ENCODE results near the gene LCT.
"Not testable (repeated sequence)": the region's sequence is repeated elsewhere in the genome, so short reads cannot be mapped to it uniquely, and the experiment has no call there.

The LCT gene

GRCh38 chr2:135796606-135797005, 40.4 kb downstream of the LCT start:
- DNase-seq: no peak

GRCh38 chr2:135795641-135796040, 41.3 kb downstream of the LCT start:
- not testable (repeated sequence) for DNase-seq

GRCh38 chr2:135792401-135793150, 44.4 kb downstream of the LCT start:
- no peak for DNase-seq

DNA sequence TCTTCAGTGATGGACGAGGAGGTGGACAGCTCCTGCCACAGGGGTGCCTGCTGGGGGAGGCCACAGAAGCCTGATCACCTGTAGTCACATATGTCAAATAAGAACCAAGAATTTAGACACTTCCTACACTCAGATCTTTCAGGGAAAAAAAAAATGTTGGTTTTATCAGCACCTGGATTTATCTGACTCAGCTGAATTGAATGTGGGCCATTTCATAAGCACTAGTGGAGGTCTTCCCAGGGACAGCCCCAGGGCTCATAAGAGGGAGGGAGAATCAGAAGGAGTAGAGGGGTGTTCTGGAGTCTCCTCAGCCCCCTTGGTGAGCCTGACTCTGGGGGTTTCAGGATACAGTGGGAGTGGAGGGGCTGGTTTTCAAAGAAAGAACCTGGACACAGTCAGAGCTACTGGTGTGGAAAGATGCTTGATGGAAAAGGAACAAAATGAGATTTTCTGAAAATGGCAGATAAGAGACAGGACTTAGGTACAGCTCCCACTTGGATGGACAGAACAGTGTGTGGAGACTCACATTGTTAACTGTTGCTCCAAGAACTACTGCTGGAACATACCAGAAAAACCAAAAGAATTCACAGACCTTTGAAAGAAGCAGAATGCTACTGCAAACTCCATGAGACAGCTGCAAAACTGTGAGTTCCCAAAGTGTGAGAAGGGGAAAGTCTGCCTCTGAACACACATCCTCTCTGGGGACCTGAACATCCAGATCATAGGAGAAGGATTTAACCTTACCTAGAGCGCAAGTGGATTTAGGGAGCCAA, 45.4 kb downstream of the LCT start:
- DNase-seq: no peak

GRCh38 chr2:135790423-135790822, 46.6 kb downstream of the LCT start:
- DNase-seq: no peak

GRCh38 chr2:135786823-135787222, 50.2 kb downstream of the LCT start:
- no peak for DNase-seq

GRCh38 chr2:135785032-135785431, 52.0 kb downstream of the LCT start:
- DNase-seq: no peak

GRCh38 chr2:135783439-135783838, 53.5 kb downstream of the LCT start:
- DNase-seq: peak; percentile 93 to 95

DNA sequence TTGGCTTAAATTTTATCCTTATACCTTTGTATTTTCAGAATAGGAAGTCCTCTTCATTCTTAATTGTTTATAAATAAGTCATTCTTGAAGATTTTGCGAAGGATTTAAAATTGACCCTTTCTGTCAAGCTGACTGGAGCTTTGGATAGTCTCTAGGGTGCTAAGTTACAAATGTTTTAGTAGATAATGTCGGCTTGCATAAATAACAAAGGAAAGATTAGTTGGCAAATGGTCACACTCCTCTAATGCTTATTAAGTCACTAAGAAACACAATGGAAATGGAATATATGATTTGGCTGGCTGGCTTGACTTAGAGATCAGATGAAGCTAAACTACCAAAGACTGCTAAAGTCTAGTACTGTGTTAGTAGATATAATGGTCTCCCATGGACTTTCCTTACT, 54.8 kb downstream of the LCT start:
- no peak for DNase-seq

DNA sequence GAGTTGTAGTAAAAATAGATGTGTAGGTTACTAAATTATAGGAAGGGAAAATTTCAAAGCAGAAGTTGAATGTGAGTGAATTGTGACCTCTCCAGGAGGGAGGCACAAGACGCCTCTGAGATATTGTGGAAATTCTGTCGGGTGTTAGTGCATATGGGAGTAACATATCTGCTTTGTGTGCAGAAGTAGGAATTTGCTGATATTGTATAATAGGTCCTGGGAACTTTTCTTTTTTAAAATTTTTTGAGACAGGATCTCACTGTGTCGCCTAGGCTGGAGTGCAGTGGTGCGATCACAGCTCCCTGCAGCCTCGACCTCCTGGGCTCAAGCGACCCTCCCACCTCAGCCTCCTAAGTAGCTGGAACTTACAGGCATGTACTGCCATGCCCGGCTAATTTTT, 60.6 kb downstream of the LCT start:
- DNase-seq: no peak

DNA sequence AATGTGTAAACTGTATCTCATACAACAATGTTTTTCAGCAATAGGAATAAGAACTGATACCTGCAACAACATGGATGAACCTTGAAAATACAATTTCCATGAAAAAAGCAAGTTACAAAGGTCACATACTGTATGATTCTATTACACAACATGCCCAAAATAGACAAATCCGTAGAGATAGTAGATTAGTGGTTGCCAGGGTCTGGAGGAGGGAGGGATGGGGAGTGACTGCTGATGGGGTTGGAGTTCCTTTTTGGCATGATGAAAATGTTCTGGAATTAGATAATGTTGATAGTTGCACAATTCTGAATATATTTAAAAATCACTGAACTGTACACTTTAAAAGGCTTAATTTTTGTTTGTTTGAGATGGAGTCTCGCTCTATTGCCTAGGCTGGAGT, 61.6 kb downstream of the LCT start:
- DNase-seq: no peak

DNA sequence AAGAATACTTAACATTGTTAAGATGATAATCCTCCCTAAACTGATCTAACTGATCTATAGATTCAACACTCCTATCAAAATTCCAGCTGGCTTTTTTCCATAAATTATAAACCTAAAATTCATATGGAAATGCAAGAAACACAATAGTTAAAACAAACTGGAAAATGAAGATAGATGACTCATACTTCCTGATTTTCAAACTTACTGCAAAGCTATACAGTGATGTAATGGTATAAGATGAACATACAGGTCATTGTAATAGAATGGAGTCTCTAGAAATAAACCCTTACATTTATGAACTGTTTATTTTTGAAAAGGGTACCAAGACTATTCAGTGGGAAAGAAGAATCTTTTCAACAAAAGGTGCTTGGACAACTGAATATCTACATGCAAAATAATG, 63.1 kb downstream of the LCT start:
- DNase-seq: no peak

DNA sequence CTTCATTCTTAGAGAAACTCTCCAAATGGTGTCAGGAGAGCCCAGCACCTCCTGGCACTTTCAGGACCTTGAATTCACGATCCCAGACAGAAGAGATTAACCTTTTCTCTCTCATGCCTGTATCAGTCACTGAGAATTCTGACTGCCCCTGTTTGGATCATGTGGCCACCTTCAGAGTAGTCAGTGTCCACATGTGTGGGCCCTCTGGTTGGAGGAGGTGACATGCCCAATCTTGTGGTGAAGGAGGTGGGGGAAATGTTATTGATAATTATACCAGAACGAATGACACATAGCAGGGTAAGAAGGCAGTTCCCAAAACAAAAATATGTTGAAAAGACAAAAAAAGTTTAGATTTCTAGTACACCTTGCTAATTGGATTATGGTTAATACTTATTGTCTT, 63.7 kb downstream of the LCT start:
- DNase-seq: no peak

DNA sequence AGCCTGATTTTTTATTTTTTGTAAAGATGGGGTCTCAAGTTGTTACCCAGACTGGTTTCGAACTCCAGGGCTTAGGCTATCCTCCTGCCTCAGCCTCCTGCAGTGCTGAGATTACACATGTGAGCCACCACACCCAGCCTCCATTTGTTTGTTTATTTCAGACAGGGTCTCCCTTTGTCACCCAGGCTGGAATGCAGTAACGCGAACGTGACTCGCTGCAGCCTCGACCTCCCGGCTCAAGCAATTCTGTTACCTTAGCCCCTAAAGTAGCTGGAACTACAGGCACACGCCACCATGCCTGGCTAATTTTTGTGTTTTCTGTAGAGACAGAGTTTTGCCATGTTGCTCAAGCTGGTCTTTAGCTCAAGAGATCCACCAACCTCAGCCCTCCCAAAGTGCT, 68.1 kb downstream of the LCT start:
- no peak for DNase-seq

DNA sequence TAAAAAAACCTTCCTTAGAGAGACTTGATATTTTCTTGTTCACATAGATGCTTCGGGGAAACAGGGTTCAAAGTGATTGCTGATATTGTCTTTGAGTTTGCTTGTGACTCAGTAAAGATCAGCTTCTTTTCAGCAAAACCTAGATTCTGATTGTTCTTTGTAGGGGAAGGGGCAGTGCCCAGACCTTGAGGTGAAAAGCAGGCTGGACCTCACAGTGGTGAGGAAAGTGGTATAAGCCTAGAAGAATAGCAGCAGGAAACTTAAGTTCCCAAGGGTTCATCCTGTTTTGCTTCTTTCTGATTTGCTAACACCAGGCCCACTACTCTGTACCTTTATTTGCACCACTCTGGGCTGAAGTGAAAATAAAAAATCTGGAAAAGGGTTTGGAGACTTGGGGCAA, 74.5 kb downstream of the LCT start:
- DNase-seq: no peak

- DNase-seq: no peak
These were observed 75.0 kb downstream of the LCT start for GRCh38 chr2:135762022-135762421.

DNA sequence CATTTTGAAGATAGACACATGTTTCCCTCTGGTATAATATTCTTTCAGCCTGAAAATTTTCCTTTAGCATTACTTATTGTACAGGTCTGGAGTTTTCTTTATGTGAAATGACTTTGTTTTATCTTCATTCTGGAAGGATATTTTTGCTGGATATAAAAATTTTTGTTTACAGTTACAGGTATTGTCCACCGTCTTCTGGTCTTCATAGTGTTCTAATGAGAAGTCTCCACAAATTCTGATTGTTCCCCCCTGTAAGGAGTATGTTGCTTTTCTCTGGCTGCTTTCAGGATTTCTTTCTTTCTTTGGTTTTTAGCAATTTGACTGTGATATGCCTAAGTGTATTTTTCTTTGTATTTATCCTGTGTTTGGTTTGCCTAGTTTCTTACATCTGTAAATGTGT, 80.3 kb downstream of the LCT start:
- DNase-seq: no peak

DNA sequence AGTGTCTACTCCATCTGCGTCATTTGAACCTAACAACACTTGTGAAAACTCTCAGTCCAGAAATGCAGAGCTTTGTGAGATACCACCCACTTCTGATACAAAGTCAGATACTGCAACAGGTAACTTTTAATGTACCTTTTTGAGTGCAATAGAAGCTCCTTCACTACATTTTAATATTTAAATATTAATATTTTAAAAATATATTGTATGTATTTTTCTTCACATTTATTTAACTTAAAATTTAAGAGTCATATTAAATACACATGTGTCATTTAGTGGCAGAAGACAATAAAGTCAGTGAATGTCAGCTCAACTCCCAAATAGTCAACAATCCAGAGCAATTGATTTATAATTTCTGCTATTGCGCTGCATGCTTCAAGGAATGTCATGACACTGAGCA, 81.4 kb downstream of the LCT start:
- no peak for DNase-seq

- DNase-seq: no peak
These were observed 91.4 kb downstream of the LCT start for GRCh38 chr2:135745545-135745944.

DNA sequence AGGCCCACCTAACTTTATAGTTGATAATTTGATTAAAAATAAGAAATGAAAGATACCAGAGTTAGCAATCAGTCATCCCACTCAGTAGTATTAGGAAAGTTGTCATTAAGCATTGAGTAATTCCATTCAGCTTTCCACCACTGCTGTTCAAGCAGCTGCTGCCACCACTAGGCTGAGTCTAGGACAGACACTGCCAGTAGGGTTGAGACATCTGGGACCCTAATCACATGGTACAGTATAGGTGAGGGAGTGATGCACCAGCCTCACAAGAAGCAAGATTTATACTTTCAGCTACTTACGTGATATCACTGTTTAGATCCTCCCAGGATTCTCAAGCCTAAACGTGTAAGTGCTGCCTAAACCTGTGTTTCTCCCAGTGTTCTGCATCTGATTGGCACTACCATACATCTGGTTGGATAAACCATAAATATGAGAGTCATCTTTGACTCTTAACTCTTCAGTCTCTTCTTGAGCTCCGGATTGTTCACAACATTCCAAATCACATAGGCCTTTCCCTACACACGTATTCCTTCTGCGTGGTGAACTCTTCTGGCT, 92.1 kb downstream of the LCT start:
- DNase-seq: peak in 1 of 2 experiments; percentile 48

DNA sequence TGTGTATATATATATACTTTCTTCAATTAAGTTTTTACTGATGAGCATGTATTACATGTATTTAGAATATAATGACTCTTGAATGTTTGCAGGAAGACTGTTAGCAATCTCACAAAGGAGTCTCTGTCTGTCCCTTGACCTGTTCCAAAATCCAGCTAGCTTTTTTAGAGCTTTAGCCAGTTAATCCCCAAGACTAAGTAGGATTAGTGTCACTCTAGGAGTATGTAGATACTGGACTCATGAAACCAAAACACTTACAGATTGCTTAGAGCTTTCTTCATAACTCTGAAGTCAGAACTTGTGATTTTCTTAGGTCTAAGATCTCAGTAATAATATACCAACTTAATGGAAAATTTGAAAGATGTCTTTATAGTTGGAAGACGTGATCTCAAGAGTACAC, 93.1 kb downstream of the LCT start:
- no peak for DNase-seq

GRCh38 chr2:135742325-135742757, 94.6 kb downstream of the LCT start:
- peak; percentile 20 to 68 for DNase-seq

DNA sequence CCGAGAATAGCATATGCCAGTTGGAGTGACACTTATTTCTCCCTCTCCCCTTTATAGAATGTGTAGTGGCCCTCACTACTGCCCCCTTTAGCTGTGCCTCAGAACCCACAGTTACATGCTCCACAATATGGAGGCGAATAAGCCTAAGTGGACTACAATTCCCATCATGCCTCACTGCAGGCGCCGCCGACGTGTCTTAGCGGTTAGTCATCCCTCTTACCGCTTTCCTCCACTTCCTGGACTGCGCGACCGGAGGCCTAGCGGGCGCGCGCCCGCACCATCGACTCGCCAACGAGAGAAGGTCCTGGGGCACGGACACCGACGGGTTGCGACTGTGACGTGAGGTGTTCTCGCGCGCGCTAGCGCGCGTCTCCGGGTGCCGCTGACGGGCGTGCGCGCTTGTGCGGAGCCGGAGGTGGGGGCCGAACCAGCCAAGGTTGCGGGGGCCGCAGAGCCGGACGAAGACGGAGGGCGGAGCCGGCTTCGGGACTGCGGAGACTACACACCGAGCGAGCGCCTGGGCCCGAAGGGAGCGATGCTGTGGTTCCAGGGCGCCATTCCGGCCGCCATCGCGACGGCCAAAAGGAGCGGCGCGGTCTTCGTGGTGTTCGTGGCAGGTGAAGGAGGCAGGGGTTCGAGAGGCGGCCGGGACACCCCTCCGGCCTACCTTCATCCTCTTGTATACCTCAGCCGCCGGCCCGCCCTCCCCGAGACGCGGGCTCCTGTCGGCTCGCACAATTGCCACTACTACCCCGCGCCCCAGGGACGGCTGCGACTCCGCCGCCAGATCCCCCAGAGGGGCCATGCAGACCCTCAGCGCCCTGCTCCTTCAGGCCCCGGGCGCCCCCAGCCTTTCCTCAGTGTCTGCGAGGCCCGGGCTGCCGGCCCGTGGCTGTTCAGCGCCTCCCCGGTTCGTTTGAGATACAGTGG, 95.3 kb downstream of the LCT start, which contains the start of gene UBXN4:
Gene UBXN4 (plus strand): TSS at position 461 of the 930 bp plus-strand sequence. CDS start 75 bp downstream, at position 536.
- DNase-seq: peak; percentile 97 to 99

All from NCI-H526 (cell line).